MM.1S (cell line): ENCODE data around the gene TTLL3.

ENCODE experiments used
- DNase-seq: peaks from one replicate; pipeline ENCODE4 v3.0.0-alpha.2; 2015
- H2AFZ ChIP-seq: fragments of 300-600 bp; sonication (generic); 2 replicates; pipeline ENCODE4 v1.6.0; 2016; ENCODE audit warnings: antibody characterized with exemption, low read length
- H3F3A ChIP-seq: fragments of 300-600 bp; sonication (generic); 2 replicates; pipeline ENCODE4 v1.6.1; 2016; ENCODE audit warnings: mild to moderate bottlenecking, antibody characterized with exemption, low read length, moderate library complexity, mixed read lengths; ENCODE audit not compliant: insufficient read depth
- H3K27ac ChIP-seq: fragments of 300-600 bp; sonication (generic); 2 replicates; pipeline ENCODE4 v1.5.1; 2016; ENCODE audit warnings: mild to moderate bottlenecking, low read length
- H3K27me3 ChIP-seq: fragments of 300-600 bp; sonication (generic); replicated peaks from 2 replicates; pipeline ENCODE4 v1.6.0; 2016; ENCODE audit warnings: low read length; ENCODE audit not compliant: insufficient read depth
- H3K36me3 ChIP-seq: fragments of 300-600 bp; sonication (generic); replicated peaks from 2 replicates; pipeline ENCODE4 v1.6.1; 2016; ENCODE audit warnings: mild to moderate bottlenecking, low read length, mixed read lengths; ENCODE audit not compliant: insufficient read depth
- H3K4me1 ChIP-seq: fragments of 300-600 bp; sonication (generic); 2 replicates; pipeline ENCODE4 v1.6.1; 2016; ENCODE audit warnings: low read length, mixed read lengths
- H3K4me2 ChIP-seq: fragments of 300-600 bp; sonication (generic); 2 replicates; pipeline ENCODE4 v1.6.0; 2016; ENCODE audit warnings: low read depth, low read length
- H3K4me3 ChIP-seq: fragments of 300-600 bp; sonication (generic); 2 replicates; pipeline ENCODE4 v1.5.1; 2016; ENCODE audit warnings: low read length, mixed read lengths
- H3K79me2 ChIP-seq: fragments of 300-600 bp; sonication (generic); 2 replicates; pipeline ENCODE4 v1.6.1; 2016; ENCODE audit warnings: mixed run types, low read length, mixed read lengths
- H3K9ac ChIP-seq: fragments of 300-600 bp; sonication (generic); 2 replicates; pipeline ENCODE4 v1.6.1; 2016; ENCODE audit warnings: low read length, mixed read lengths
- H3K9me2 ChIP-seq: fragments of 300-600 bp; sonication (generic); replicated peaks from 2 replicates; pipeline ENCODE4 v1.6.1; 2016; ENCODE audit warnings: mild to moderate bottlenecking, low read length, mixed read lengths; ENCODE audit not compliant: insufficient read depth
- H3K9me3 ChIP-seq: fragments of 300-600 bp; sonication (generic); replicated peaks from 2 replicates; pipeline ENCODE4 v1.6.1; 2016; ENCODE audit warnings: mild to moderate bottlenecking, low read length, mixed read lengths; ENCODE audit not compliant: insufficient read depth
- H4K20me1 ChIP-seq: fragments of 300-600 bp; sonication (generic); 2 replicates; pipeline ENCODE4 v1.6.1; 2016; ENCODE audit warnings: mild to moderate bottlenecking, low read length, moderate library complexity, mixed read lengths; ENCODE audit not compliant: insufficient read depth
- EZH2 ChIP-seq: fragments of 300-600 bp; sonication (generic); optimal IDR thresholded peaks from 2 replicates; pipeline ENCODE3; 2017; ENCODE audit warnings: low read depth, mild to moderate bottlenecking, antibody characterized with exemption, low read length, mixed read lengths
- EZH2phosphoT487 ChIP-seq: fragments of 300-600 bp; sonication (generic); IDR thresholded peaks from 2 replicates; pipeline ENCODE4 v1.6.1; 2018; ENCODE audit warnings: antibody characterized with exemption, low read length
- TF ChIP-seq, protein P1 (sequence below): fragments of 300-600 bp; sonication (generic); IDR thresholded peaks from 2 replicates; pipeline ENCODE4 v1.5.1; 2016; ENCODE audit warnings: antibody characterized with exemption, low read length, mixed read lengths

TTLL3 gene

DNA sequence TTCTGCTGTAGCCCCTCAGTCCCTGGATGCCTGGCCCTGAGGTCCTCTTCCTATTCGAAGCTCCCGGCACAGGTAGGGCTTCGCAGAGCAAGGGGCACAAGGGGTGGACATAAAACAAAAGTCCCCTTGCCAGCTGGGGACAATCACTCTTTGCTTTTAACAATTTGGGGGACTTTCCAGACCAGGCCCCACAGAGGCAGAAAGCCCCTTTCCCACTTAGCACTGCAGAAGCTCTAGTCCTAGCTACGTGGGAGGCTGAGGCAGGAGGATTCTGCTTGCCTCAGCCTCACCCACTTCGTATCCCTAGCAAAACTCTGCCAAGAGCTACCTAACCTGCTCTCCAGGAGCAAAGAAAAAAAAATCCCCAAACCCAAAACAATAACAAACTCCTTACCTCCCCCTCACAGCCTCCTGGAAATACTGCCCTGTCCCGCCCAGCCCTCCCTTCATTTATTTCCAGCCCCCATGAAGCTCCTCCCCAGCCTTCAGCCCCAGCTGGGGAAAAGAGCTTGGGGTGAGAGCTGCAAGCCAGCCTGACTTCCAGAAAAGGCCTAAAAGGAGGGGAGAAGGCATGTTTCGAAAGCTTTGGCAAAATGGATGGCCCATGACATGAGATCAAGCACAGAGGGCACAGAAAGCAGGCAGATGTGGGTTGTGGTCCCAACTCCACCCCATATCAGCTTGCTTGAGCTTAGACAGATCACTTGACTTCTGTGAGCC is 69.9 kb downstream of the TTLL3 start, which contains the start of gene CIDEC:
Gene CIDEC (minus strand): TSS at position 424 of the 720 bp plus-strand sequence. CDS start 1,767 bp downstream, outside the sequence.
- Histone ChIP-seq H3K9me2 (no peaks in the 10 kb centered on the region), H3K36me3 (no peaks in the 10 kb centered on the region), H3K4me3 (no peak within 1 kb of the TSS), H3K9me3 (no peaks in the 10 kb centered on the region), H3K4me1 (no peaks in the 10 kb centered on the region), H3K27ac (no peak within 1 kb of the TSS), H3F3A (no peaks in the 10 kb centered on the region), H3K27me3 (no peaks in the 10 kb centered on the region), H3K79me2 (no peaks in the 10 kb centered on the region), H3K4me2 (no peak within 1 kb of the TSS), H2AFZ (no peak within 1 kb of the TSS), H3K9ac (no peak within 1 kb of the TSS), H4K20me1 (no peaks in the 10 kb centered on the region)
- TF ChIP-seq, protein P1, sequence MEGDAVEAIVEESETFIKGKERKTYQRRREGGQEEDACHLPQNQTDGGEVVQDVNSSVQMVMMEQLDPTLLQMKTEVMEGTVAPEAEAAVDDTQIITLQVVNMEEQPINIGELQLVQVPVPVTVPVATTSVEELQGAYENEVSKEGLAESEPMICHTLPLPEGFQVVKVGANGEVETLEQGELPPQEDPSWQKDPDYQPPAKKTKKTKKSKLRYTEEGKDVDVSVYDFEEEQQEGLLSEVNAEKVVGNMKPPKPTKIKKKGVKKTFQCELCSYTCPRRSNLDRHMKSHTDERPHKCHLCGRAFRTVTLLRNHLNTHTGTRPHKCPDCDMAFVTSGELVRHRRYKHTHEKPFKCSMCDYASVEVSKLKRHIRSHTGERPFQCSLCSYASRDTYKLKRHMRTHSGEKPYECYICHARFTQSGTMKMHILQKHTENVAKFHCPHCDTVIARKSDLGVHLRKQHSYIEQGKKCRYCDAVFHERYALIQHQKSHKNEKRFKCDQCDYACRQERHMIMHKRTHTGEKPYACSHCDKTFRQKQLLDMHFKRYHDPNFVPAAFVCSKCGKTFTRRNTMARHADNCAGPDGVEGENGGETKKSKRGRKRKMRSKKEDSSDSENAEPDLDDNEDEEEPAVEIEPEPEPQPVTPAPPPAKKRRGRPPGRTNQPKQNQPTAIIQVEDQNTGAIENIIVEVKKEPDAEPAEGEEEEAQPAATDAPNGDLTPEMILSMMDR = no peak
- TF ChIP-seq EZH2phosphoT487 (no peak), EZH2 (no peak)
- DNase-seq = no peak

- Histone ChIP-seq H3K27ac (no peak overlapping the region), H4K20me1 (no peaks in the 10 kb centered on the region), H3K79me2 (no peaks in the 10 kb centered on the region), H3K27me3 (no peaks in the 10 kb centered on the region), H3K9me3 (no peaks in the 10 kb centered on the region), H2AFZ (no peak overlapping the region), H3K4me1 (no peaks in the 10 kb centered on the region), H3K4me2 (no peak overlapping the region), H3K9me2 (no peaks in the 10 kb centered on the region), H3K36me3 (no peaks in the 10 kb centered on the region), H3K9ac (no peak overlapping the region), H3F3A (no peaks in the 10 kb centered on the region), H3K4me3 (no peak overlapping the region)
- TF ChIP-seq EZH2 (no peak), EZH2phosphoT487 (no peak)
- no peak for DNase-seq
These were observed 71.4 kb downstream of the TTLL3 start for GRCh38 chr3:9881441-9881840.

DNA sequence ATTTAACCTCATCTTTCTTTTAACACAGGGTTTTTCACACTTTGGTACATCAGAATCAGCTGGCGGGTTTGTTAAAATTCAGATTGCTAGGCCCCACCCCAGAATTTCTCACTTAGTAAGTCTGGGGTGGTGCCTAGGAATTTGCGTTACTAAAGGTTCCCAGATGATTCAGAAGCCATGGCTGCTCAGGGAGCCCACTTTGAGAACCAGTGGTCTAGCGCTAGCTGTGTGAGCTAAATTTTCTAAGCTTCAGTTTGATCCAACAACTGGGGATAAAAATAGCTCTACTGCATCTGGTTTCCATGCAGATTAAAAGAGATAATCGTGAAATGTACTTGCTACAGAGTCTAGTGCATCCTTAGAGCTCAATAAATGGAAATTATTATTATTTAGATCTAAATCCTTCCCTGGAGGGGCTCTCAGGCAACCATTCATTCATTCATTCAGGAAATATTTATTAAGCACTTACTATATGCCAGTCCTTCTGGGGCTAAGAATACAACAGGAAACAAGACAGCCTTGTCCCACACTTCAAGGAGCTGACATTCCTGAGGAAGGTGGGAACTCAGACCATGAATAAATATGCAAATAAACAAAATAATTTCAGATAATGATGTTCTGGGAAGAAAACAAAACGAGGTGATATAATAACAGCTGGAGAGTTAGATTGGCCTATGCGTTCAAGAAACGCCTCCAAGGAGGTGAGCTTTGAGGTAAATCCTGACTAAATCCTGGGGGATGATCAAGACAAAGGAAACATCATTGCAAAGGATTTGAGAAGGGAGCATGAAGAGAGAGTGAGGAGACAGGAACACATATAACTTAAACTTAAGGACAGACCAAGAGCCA is 73.9 kb downstream of the TTLL3 start:
- Histone ChIP-seq H3K4me2 (no peak overlapping the region), H3K4me1 (no peaks in the 10 kb centered on the region), H3K4me3 (no peak overlapping the region), H3K27me3 (no peaks in the 10 kb centered on the region; the same call in 1 of the 2 replicates), H3K79me2 (no peaks in the 10 kb centered on the region), H3K9me2 (no peaks in the 10 kb centered on the region), H3F3A (no peaks in the 10 kb centered on the region), H4K20me1 (no peaks in the 10 kb centered on the region), H3K36me3 (no peaks in the 10 kb centered on the region), H3K27ac (no peak overlapping the region), H2AFZ (no peak overlapping the region), H3K9me3 (no peaks in the 10 kb centered on the region), H3K9ac (no peak overlapping the region)
- no peak for DNase-seq
- TF ChIP-seq EZH2phosphoT487 (no peak), EZH2 (no peak)
- TF ChIP-seq, protein P1 = no peak
